GM18507 (cell line): ENCODE measurements around the gene KRT72.

Experiments
- DNase-seq: peaks from one replicate; pipeline ENCODE4 v3.0.0; 2011; ENCODE audit warnings: low read depth; ENCODE audit not compliant: insufficient read length; ENCODE audit errors: extremely low spot score
- FAIRE-seq: peaks from 2 replicates; lab custom pipeline; 2011; peaks lifted over from hg19 to GRCh38; lab: Jason Lieb, UNC

The KRT72 gene

DNA sequence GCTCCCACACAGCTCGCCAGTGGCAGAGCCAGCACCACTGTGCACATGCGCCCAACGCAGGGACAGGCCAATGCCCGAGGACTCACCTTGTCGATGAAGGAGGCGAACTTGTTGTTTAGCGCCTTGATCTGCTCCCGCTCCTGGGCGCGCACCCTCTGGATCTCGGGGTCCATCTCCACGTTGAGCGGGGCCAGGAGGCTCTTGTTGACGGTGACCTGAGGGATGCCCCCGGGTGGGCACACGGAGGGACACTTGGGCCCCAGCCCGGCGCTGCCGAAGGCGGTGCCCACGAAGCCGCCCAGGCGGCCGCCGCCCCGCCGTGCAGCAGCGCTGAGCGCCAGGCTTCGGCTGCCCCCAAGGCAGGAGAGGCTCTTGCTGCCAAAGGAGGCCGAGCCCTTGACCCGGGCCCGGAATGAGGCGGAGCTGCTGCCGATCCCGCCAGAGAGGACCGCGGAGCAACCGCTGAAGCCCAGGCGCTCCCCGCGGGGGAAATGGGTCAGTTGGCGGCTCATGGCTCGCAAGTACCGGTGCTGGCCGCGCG lies at the start of gene KRT72:
Gene KRT72, minus strand, starts transcription at position 523 of the 541 bp plus-strand sequence. Its CDS starts 11 bp downstream, at position 512.
- no peak for FAIRE-seq
- DNase-seq = no peak

DNA sequence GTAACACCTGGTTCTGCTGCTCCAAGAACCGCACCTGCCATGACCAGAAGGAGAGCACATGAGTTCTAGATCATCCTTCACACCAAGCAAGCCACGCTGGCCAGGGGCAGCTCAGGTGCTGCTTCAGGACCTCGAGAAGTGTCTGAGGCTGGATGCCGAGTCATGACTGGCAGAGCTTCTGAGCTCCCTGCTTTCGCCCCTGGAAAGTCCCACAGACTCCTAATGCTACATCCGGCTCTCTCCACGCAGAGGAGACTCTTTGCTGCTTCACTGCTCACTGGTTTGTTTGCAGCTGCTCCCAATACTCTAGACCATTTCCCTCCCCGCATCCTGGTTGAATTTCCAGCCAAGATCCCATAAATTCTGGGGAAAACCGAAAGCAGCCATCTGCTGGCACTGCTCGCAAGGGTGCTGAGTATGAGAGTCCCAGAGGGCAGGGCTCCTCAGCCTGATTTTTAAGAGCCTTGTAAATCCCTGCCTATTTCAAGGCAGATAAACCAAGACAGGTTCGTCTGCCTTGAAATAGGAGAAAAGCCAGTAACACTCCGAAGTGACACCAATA lies 49.3 kb upstream of the KRT72 start:
- DNase-seq (no peak), FAIRE-seq (no peak)

DNA sequence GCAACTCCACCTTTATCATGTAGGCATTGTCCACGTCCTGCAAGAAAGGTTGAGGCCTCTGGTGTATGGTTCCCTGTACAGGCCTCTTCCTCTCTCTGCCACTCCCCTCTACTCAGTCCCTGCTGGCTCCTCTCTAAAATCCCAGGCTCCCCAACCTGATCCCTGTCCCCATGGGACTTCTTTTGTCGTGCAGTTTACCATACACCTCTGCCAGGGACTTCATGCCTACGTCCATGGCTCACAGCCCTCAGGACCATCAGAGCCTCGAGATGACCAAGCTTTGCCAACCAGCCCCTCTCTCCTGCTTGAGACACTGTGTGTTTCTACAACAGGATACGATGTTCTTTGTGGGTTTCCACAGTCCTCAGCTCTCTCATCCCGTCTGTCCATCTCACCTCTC lies 47.8 kb upstream of the KRT72 start:
- FAIRE-seq = no peak
- DNase-seq = no peak

DNA sequence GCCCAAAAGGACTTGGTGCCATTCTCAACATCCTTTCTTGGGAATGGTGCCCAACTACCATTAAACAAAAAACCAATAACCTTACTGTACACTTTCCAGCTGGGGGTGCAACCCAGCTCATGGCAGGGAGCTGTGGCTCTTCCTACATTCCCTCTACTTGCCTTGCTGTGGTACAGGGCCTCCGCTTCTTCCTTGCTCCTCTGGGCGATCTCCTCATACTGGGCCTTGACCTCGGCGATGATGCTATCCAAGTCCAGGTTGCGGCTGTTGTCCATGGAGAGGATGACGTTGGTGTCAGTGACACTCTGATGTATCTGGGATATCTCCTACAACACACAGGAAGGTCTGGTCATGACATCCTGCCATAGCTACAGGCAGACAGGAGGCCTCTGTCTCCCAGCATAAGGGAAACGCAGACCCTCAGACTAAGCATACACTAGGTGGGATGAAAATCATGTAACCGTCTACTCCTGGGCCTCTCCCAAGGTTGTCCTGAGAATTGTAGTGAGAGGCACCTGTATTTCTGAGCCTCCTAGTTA lies 46.8 kb upstream of the KRT72 start:
- FAIRE-seq = no peak

DNA sequence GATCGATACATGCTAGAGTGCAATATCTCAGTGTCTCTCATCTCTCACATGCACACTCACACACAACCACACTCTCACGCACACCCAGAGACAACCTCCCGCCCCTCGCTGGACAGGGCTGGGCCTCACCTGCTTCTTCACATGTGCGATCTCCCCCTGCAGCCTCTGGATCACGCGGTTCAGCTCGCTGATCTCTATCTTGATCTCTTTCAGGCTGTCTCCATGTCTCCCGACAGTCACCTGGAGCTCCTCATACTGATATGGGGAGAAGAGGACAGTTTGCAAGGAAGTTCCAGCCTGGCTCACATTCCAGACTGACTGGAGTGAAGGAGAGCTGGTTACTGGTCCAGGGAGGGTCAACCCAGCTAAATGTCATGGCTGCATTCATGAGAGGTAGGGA lies 46.3 kb upstream of the KRT72 start:
- no peak for DNase-seq

More for the DNA sequence above, 46.8 kb upstream of the KRT72 start:
- DNase-seq = no peak

DNA sequence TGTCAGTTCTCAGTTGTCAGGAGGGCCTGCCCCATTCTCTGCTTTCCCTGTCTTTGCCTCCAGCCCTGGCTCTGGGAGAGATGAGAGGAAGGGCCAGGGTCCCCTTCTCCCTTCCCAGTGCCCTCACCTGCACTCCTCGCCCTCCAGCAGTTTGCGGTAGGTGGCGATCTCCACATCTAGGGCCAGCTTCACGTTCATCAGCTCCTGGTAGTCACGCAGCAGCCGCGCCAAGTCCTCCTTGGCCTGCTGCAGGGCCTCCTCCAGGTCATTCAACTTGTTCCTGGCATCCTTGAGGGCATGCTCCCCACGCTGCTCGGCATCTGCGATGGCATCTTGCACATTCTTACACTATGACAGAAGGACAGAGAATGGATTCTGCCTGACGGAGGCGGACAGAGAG lies 45.4 kb upstream of the KRT72 start:
- FAIRE-seq (no peak), DNase-seq (no peak)

More for the DNA sequence above, 46.3 kb upstream of the KRT72 start:
- no peak for FAIRE-seq

DNA sequence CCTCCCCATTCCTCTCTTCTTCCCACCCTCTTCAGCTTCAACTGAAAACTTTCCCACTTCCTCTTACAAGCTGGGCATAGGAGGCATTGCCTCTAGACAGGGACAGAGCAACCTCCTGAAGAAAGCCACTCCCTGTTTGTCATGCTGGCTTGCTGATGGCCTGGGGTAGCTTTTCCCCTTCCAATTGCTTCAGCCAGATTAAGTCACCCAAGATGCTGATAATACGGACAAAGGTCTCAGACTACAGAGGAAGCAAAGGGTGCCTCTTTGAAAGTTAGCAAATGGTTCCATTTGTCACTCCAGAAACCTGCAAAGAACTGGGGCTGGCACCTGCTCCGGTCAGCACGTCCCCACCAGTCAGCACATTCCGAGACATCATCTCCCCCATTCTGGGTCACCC lies 44.7 kb upstream of the KRT72 start:
- no peak for FAIRE-seq
- DNase-seq = no peak

DNA sequence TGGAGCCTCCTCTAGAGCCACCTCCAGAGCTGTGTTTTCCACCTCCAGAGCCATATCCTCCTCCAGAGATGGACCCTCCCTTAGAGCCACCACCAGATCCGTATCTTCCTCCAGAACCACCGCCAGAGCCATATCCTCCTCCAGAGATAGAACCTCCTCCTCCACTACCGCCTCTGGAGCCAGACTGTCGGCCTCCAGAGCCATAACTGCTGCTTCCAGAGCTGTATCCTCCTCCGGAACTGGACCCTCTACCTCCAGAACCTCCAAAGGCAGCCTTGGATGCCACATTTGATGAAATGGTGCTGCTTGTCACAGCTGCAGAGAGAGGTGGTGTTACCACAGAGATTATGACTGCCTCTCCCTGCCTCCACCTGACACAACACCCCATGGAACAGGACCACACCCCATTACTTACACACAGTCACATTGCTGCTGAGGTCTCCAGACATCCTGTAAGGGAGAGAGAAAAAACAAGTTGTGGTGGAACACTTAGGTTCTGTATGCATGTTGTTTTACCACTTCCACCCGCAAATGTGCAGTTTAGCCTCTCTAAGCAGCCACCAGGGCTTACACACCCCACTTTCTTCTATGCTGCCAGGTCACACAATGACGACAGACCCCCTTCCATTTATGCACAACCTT lies 44.0 kb upstream of the KRT72 start:
- FAIRE-seq (no peak), DNase-seq (no peak)

DNA sequence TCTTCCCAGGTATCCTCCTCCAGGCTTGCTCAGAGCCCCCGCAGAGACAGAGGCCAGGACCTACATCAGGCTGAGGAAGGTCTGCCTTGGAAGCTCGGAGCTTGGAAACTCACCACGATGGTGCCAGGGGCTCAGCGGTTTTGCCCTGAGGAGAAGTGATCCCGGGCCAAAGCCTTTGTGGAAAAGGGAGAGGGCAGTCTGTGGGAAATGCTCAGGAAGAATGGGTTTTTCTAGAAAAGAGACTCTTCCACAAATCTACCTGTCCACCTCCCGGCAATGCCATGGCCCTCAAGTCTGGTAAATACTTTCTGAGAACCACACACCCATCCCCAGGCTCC lies 42.8 kb upstream of the KRT72 start:
- FAIRE-seq (no peak), DNase-seq (no peak)

DNA sequence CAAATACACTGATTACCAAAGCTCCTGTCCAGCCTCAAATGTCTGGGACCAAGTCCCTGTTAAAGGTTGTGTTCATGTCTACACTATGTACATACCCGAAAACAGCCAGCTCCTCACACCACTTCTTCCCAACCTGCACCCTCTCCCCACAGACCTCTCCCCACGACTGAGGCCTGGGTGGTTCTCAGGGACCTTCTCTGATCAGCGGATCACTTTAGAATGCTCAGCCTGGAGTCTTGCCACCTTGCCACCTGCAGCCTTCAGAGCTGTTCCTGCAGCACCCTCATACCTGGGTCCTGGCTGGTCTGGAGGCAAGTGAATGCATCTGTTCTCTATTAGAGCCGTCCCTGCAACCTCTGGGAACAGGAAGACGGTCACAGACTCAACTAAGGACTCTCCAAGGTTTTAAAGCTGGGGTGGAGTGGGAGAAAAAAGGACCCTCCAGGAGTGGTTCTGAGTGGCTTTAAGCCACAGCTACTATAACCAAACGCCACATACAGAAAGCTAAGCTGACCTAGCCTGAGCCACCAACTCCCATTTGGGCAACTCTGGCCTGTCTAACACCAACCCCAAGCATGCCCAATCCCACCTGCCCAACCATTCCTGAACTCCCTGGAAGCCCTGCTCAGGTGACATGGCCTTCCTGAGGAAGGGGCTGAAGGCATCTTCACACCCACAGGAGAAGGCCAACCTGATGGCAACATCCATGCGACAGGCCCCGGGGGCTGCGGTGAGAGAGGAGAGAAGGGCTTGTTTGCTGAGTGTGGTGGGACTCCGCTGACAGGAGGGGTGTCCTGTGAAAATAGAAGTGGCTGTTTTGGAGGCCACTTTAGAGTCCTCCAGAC lies 42.2 kb upstream of the KRT72 start:
- FAIRE-seq = no peak
- no peak for DNase-seq

DNA sequence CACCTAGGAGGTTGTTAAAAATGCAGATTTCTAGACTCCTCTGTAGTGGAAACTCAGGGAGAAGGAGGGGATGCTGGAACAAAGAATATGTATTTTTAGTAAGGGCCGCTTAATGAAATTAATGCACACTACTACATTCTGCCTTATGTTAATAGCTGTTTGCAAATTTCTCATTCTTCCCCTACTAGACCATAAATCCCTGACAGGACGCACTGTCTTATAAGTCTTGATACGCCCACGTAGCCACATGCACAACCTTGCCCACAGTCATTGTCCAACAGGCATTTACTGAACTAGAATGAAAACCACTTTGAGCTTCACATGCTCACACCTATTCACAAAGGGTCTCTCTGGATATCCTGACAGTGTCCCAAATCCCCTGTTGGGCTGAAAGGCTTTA lies 40.2 kb upstream of the KRT72 start:
- FAIRE-seq = no peak

DNA sequence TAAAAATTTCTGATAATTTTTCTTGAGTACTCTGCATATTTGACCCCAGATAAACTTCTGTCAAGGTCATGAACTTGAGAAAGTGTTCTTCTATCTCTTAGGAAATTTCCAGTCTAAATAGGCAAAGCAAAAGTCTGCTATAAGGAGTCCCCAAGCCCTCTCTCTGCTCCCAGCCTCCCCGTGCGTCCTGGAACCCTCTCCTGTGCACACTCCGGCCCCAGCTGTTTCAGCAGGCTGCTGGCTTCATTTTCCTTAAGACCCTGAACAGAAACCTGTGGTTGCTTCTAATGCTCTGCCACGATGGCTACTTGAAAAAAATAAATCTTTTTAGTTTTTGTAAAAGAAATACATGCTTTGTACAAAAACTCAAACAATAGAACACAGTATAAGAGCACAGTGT lies 36.0 kb upstream of the KRT72 start:
- no peak for FAIRE-seq

More for the DNA sequence above, 40.2 kb upstream of the KRT72 start:
- no peak for DNase-seq

DNA sequence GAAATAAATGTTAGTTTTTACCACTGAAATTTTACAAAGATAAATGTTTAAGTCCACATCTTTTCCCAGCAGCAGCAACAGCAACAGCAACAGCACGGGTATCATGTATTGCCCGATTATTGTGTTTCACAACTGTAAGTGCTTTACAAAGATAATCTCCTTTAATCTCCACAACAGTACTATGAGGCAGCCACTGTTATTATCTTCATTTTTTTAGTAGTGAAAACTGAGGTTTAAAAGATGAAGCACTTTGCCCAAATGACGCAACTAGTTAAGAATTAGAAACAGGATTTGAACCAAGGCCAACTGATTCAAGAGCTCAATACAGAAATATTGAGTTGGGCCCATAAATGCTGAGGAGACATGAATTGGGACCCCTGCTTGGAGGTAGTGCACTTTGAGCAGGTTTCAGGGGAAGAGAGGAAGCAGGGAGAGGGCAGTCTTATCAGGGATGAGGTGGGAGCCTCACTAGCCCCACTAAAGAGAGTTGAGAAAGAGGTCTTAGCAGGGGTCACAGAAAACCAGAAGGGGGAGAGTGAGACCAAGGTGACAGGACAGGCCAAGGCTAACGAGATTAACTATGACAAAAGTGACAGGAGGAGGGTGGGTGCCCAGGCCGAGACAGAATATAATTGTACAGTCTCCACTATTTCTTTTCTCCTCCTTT lies 35.5 kb upstream of the KRT72 start:
- FAIRE-seq (no peak), DNase-seq (no peak)

More for the DNA sequence above, 36.0 kb upstream of the KRT72 start:
- no peak for DNase-seq

DNA sequence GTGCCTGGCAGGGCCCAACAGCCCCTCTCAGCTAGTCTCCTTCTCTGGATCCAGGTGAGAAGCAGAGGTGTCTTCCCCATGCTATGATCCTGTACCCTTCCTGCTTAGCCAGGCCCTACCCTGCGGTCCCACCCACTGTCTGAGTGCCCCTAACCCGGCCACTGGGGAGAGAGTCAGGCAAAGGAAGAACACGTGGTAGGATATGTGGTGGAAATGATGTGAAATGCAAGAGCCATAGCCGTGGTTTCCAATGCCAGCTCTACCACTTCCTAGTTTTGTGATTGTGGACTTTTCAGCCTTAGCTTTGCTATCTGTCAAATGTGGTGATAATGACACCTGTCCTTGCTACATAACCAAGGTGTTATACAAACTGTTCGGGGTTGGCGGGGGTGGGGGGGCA lies 34.9 kb upstream of the KRT72 start:
- DNase-seq = no peak
- FAIRE-seq = no peak

DNA sequence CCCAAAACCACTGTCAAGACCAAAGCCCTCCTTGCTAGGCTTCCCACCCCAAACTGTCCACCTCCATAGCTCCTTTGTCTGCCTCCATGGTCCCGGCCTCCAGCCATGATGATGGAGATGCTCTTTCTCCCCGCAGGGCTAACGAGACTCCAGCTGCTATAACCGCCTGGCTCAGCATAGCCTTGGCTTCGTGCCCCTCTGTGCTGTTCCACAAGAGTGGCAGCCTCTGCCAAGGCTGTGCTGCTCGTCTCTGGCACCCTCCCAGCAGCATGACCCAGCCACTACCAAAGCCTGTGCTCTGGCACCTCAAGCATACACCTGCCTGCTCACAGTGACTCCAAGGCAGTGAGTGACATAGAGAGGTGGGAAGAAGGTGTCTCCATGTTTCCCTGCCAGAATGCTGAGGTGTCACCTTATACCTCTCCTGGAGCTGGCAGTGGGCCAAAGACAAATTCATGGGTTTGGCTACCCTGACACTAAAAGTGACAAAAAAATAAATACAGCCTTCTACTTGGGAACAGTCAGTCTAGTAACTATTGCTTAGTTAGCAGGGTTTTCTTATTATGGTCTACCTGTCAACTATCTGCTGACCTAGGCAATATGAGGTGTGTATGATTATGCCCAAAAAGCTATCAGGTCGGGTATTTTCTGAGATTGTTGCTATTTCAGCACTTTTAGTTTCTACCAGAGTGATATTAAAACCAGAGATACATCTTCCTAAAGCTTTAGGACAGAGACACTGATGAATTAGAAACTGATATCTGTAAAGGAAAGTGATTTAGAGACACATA lies 33.2 kb upstream of the KRT72 start:
- FAIRE-seq = no peak
- no peak for DNase-seq

DNA sequence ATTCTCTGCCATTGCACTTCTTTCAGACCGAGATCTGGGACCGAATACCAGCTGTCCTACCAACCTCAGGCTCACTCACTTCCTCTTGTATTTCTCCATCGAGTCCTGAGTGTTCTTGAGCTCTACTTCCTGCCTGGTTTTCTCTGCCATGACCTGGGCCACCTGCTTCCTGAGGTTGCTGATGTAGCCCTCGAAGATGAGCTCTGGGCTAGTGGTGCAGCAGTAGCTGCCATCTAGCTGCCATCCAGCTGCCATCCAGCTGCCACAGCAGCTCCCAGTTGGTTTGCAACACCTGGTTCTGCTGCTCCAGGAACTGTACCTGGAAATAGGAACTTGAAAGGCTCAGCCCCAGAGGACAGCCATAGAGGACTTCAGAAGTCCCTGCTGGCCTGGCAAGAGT lies 32.1 kb upstream of the KRT72 start:
- DNase-seq = no peak
- FAIRE-seq = no peak

DNA sequence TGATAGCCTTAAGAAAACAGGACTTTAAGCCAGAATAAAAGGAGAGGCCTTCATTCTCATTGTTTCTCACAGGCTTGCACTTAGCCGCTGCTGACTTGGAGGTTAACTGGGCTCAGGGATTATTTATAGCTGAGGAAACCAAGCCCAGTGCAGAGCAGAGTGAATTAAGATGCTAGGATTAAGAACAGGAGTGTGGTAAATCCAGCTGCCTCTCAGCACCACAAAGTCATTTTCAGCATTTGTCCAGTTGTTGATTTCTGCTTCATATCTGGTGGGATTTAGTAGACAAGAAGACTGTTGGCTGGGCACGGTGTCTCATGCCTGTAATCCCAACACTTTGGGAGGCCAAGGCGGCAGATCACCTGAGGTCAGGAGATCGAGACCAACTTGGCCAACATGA lies 31.4 kb upstream of the KRT72 start:
- FAIRE-seq (no peak), DNase-seq (no peak)

DNA sequence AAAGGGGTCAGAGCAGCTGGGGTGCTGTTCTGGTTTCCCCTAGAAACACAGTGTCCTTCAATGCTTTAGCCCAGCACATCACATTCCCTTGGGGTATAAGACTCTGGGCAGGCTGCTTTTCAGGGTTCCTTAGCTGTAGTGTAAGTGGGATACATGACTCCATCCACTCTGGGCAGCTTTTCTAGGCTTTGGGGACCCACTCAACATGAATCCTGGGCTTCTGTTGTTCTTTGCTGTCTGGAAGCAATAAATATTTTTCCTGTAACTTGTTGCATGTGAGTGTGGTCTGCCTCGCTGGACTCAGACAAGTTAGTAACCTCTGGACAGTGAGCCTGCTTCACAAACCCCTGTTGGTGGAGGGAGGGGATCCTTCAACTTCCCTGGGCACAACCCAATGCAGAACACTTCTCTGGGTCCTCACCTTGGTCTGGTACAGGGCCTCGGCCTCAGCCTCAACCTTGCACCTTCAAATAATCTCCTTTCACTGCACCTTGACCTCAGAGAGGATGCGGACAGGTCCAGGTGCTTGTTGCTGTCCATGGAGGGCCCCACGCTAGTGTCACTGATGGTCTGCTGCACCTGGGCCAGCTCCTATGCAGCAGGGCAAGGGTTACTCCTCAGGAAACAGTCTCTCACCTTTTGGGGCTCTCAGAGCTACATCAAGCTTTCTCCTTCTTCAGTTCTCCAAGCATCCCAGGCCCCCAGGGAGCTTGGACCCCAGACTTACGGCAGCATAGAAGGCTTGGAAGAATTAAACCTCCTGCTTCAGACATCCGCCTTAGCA lies 30.6 kb upstream of the KRT72 start:
- DNase-seq (no peak), FAIRE-seq (no peak)
